SK-N-SH (cell line): ENCODE results near the gene ZFC3H1. TPM values are rescaled to one million over a fixed set of nuclear protein-coding genes. Genes with fewer than 3 reads are reported as not detected.

Source experiments
- CTCF ChIA-PET: fragments of 300-600, 350-600 bp; formaldehyde crosslinking; extraction: SDS; loops from one replicate; lab custom pipeline; 2021; lab: Yijun Ruan, JAX
- POLR2A ChIA-PET: fragments of 350-600 bp; sonication (Branson Sonifier 250); formaldehyde crosslinking; extraction: SDS; loops from one replicate; lab custom pipeline; 2020; ENCODE audit warnings: antibody characterized with exemption, inconsistent platforms; lab: Yijun Ruan, JAX
- DNase-seq: peaks from one replicate; pipeline ENCODE4 v3.0.0; 2012
- H2AFZ ChIP-seq: fragments of 200-600 bp; sonication (generic); 2 replicates; pipeline ENCODE4 v1.8.1; 2016; ENCODE audit warnings: antibody characterized with exemption, mild to moderate bottlenecking, low read depth
- H3F3A ChIP-seq: fragments of 200-600 bp; sonication (generic); replicated peaks from 2 replicates; pipeline ENCODE3; 2016; ENCODE audit warnings: antibody characterized with exemption, mild to moderate bottlenecking; ENCODE audit not compliant: insufficient read depth
- H3K27ac ChIP-seq, 2 experiments: fragments of 200-500 bp in 1 of 2; fragments of 200-600 bp in 1 of 2; sonication (Bioruptor generic) in 1 of 2; sonication (generic), shearing (Covaris generic) in 1 of 2; 2 replicates each; pipeline versions ENCODE4 v1.5.1 to v1.6.1; 2014 to 2016; ENCODE audit warnings: low read depth in 2 of 2, inconsistent platforms in 1 of 2, low read length in 1 of 2, mild to moderate bottlenecking in 1 of 2, mixed read lengths in 1 of 2
- H3K27me3 ChIP-seq: fragments of 200-600 bp; sonication (generic), shearing (Covaris generic); 2 replicates; pipeline ENCODE4 v1.6.1; 2016; ENCODE audit warnings: mixed run types; ENCODE audit not compliant: insufficient read depth
- H3K36me3 ChIP-seq, 2 experiments: fragments of 200-500 bp in 1 of 2; fragments of 200-600 bp in 1 of 2; sonication (Bioruptor generic) in 1 of 2; sonication (generic) in 1 of 2; replicated peaks in 1 of 2; 2 replicates each; pipeline versions ENCODE3 to v1.5.1; 2014 to 2016; ENCODE audit warnings: low read length in 1 of 2, mild to moderate bottlenecking in 1 of 2; ENCODE audit not compliant: insufficient read depth in 2 of 2, control insufficient read depth in 1 of 2
- H3K4me1 ChIP-seq, 2 experiments: fragments of 200-500 bp in 1 of 2; fragments of 200-600 bp in 1 of 2; sonication (Bioruptor generic) in 1 of 2; sonication (generic), shearing (Covaris generic) in 1 of 2; 2 replicates each; pipeline versions ENCODE4 v1.5.1 to v1.6.1; 2014 to 2016; ENCODE audit warnings: low read depth in 1 of 2, low read length in 1 of 2, mixed run types in 1 of 2; ENCODE audit not compliant: insufficient read depth in 2 of 2, control insufficient read depth in 1 of 2
- H3K4me2 ChIP-seq: fragments of 200-600 bp; sonication (generic), shearing (Covaris generic); 2 replicates; pipeline ENCODE4 v1.6.1; 2017; ENCODE audit warnings: mixed run types
- H3K4me3 ChIP-seq, 2 experiments: fragments of 200-500 bp in 1 of 2; fragments of 200-600 bp in 1 of 2; sonication (Bioruptor generic) in 1 of 2; sonication (generic), shearing (Covaris generic) in 1 of 2; 2 replicates each; pipeline versions ENCODE4 v1.5.1 to v1.8.1; 2014 to 2016; ENCODE audit warnings: low read depth in 2 of 2, inconsistent platforms in 1 of 2, low read length in 1 of 2, mild to moderate bottlenecking in 1 of 2, mixed read lengths in 1 of 2, moderate library complexity in 1 of 2
- H3K79me2 ChIP-seq: fragments of 200-600 bp; sonication (generic); 2 replicates; pipeline ENCODE4 v1.8.1; 2017; ENCODE audit warnings: mild to moderate bottlenecking; ENCODE audit not compliant: insufficient read depth
- H3K9ac ChIP-seq: fragments of 200-600 bp; sonication (generic); 2 replicates; pipeline ENCODE4 v1.6.1; 2017; ENCODE audit warnings: mixed run types
- H3K9me2 ChIP-seq: fragments of 200-600 bp; sonication (generic); 2 replicates; pipeline ENCODE4 v1.6.1; 2017; ENCODE audit warnings: mixed run types
- H3K9me3 ChIP-seq: fragments of 200-600 bp; sonication (generic); 2 replicates; pipeline ENCODE4 v1.6.1; 2017; ENCODE audit warnings: mixed run types, mild to moderate bottlenecking, moderate library complexity
- H4K20me1 ChIP-seq: fragments of 200-600 bp; sonication (generic); 2 replicates; pipeline ENCODE4 v1.6.1; 2017; ENCODE audit warnings: mild to moderate bottlenecking, mixed run types; ENCODE audit not compliant: insufficient read depth
- CHD2 ChIP-seq: fragments of 150-350 bp; IDR thresholded peaks from 2 replicates; pipeline ENCODE4 v1.6.1; 2018; ENCODE audit warnings: low read length; ENCODE audit not compliant: partially characterized antibody
- EZH2phosphoT487 ChIP-seq: fragments of 200-600 bp; sonication (generic); IDR thresholded peaks from 2 replicates; pipeline ENCODE4 v1.6.1; 2017; ENCODE audit warnings: low read depth, mixed run types, mild to moderate bottlenecking, antibody characterized with exemption, moderate library complexity, borderline replicate concordance
- FOXM1 ChIP-seq: IDR thresholded peaks from 2 replicates; pipeline ENCODE4 v1.4.0; 2012; ENCODE audit warnings: low read depth, mild to moderate bottlenecking
- GATA2 ChIP-seq: sonication (generic); formaldehyde crosslinking; IDR thresholded peaks from 2 replicates; pipeline ENCODE4 v1.5.0; 2020; ENCODE audit warnings: mild to moderate bottlenecking, missing genetic modification reagents
- NFIC ChIP-seq: IDR thresholded peaks from 2 replicates; pipeline ENCODE4 v1.4.0; 2012; ENCODE audit warnings: borderline replicate concordance
- RAD21 ChIP-seq: IDR thresholded peaks from 2 replicates; pipeline ENCODE4 v1.6.1; 2012; ENCODE audit warnings: mild to moderate bottlenecking, low read length
- RXRA ChIP-seq: IDR thresholded peaks from 2 replicates; pipeline ENCODE4 v1.4.0; 2012; ENCODE audit warnings: low read depth, mild to moderate bottlenecking, borderline replicate concordance
- WGBS: methylation state at CpG from one replicate; pipeline ENCODE4 v1.1.6; 2017; ENCODE audit warnings: low lambda C conversion rate; 5-methylcytosine and 5-hydroxymethylcytosine counted together
- polyA plus RNA-seq, 3 experiments: library from polyadenylated mRNA; depleted of rRNA; stranded (reverse); fragments of >200 nt; gene quantifications; 2 replicates each; pipeline ENCODE4 v1.2.3, GENCODE V29; 2012
- TF ChIP-seq, protein P1 (sequence below): fragments of 200-600 bp; sonication (generic); IDR thresholded peaks from 2 replicates; pipeline ENCODE4 v1.6.1; 2017; ENCODE audit warnings: antibody characterized with exemption, mild to moderate bottlenecking, moderate library complexity
- TF ChIP-seq, protein P2 (sequence below): IDR thresholded peaks from 2 replicates; pipeline ENCODE4 v1.4.0; 2012; ENCODE audit warnings: low read depth
- TF ChIP-seq, protein P3 (sequence below): IDR thresholded peaks from 2 replicates; pipeline ENCODE4 v1.6.1; 2012; ENCODE audit warnings: mild to moderate bottlenecking, low read depth, low read length, moderate library complexity
- TF ChIP-seq, protein P4 (sequence below): IDR thresholded peaks from 2 replicates; pipeline ENCODE4; 2012
- TF ChIP-seq, protein P5 (sequence below): fragments of 150-350 bp; IDR thresholded peaks from 2 replicates; pipeline ENCODE4 v1.6.1; 2017; ENCODE audit warnings: antibody characterized with exemption, low read length, low read depth, borderline replicate concordance
- TF ChIP-seq, protein P6 (sequence below): IDR thresholded peaks from 2 replicates; pipeline ENCODE4 v1.4.0; 2012; ENCODE audit warnings: low read depth, borderline replicate concordance

Gene ZFC3H1
- polyA plus RNA-seq, 1 of the 3 experiments (the other 2 are of a cell fraction) = 19.1 TPM

DNA sequence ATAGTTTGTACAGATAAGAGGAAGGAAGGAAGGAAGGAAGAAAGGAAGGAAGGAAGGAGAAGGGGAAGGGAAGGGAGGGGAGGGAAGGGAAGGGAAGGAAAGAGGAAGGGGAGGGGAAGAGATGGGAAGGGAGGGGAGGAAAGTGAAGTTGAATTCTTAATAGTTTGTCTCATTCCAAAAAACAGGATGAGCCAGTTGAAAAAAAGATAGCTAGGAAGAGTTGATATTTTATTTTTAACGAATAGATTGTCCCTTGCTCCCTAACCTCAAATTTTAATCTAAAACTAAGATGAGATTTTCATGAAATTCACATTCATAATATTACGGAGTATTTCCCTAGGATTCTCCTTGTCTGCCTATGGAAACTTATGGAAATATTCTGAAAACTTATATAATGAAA lies 80.7 kb downstream of the ZFC3H1 start:
- Histone ChIP-seq H3K27me3 (no peaks in the 10 kb centered on the region), H2AFZ (no peak overlapping the region), H3K4me1 (peaks cover 0 to 11% of the 10 kb centered on the region in 2 experiments; a peak in 2 of 4 replicates), H3F3A (no peaks in the 10 kb centered on the region), H3K79me2 (no peaks in the 10 kb centered on the region), H3K4me2 (no peak overlapping the region), H3K9ac (no peak overlapping the region), H3K4me3 (no peak overlapping the region), H4K20me1 (no peaks in the 10 kb centered on the region), H3K9me2 (no peaks in the 10 kb centered on the region), H3K9me3 (no peaks in the 10 kb centered on the region), H3K36me3 (no peaks in the 10 kb centered on the region), H3K27ac (no peak overlapping the region)
- POLR2A ChIA-PET = interaction anchor here (1.2 kb wide), 1 partner anchor 46 kb away, joined by 3 read pairs; no protein-coding TSS in a partner anchor
- WGBS = 73% methylated on average over 2 of the region's 2 CpGs
- TF ChIP-seq NFIC (no peak), EZH2phosphoT487 (no peak), FOXM1 (no peak)
- TF ChIP-seq, protein P1, sequence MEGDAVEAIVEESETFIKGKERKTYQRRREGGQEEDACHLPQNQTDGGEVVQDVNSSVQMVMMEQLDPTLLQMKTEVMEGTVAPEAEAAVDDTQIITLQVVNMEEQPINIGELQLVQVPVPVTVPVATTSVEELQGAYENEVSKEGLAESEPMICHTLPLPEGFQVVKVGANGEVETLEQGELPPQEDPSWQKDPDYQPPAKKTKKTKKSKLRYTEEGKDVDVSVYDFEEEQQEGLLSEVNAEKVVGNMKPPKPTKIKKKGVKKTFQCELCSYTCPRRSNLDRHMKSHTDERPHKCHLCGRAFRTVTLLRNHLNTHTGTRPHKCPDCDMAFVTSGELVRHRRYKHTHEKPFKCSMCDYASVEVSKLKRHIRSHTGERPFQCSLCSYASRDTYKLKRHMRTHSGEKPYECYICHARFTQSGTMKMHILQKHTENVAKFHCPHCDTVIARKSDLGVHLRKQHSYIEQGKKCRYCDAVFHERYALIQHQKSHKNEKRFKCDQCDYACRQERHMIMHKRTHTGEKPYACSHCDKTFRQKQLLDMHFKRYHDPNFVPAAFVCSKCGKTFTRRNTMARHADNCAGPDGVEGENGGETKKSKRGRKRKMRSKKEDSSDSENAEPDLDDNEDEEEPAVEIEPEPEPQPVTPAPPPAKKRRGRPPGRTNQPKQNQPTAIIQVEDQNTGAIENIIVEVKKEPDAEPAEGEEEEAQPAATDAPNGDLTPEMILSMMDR = no peak
- no peak for DNase-seq
- CTCF ChIA-PET = interaction anchor here (1.5 kb wide), 1 partner anchor 164 kb away, joined by 4 read pairs; no protein-coding TSS in a partner anchor

DNA sequence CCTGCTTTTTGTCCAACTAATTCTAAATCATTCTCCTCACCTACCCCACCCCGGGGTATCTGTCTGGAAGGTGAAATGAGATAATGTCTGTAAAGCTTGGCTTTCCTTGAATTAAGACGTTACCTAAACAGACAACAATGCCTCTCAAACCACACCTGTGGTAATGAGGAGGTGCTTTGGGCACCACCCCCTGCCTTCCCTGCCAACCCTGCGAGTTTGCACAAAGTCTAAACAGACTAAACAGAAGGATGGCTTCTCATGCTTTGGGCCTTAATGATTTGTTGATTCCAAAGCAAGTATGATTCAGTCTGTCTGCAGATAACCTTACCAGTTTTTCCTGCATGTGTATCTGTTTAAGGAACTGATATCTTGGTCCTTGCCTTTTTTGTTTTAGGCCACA lies 82.4 kb downstream of the ZFC3H1 start:
- 77% methylated on average over 3 of the region's 3 CpGs for WGBS
- TF ChIP-seq, protein P2, sequence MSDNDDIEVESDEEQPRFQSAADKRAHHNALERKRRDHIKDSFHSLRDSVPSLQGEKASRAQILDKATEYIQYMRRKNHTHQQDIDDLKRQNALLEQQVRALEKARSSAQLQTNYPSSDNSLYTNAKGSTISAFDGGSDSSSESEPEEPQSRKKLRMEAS = no peak
- TF ChIP-seq, protein P3, sequence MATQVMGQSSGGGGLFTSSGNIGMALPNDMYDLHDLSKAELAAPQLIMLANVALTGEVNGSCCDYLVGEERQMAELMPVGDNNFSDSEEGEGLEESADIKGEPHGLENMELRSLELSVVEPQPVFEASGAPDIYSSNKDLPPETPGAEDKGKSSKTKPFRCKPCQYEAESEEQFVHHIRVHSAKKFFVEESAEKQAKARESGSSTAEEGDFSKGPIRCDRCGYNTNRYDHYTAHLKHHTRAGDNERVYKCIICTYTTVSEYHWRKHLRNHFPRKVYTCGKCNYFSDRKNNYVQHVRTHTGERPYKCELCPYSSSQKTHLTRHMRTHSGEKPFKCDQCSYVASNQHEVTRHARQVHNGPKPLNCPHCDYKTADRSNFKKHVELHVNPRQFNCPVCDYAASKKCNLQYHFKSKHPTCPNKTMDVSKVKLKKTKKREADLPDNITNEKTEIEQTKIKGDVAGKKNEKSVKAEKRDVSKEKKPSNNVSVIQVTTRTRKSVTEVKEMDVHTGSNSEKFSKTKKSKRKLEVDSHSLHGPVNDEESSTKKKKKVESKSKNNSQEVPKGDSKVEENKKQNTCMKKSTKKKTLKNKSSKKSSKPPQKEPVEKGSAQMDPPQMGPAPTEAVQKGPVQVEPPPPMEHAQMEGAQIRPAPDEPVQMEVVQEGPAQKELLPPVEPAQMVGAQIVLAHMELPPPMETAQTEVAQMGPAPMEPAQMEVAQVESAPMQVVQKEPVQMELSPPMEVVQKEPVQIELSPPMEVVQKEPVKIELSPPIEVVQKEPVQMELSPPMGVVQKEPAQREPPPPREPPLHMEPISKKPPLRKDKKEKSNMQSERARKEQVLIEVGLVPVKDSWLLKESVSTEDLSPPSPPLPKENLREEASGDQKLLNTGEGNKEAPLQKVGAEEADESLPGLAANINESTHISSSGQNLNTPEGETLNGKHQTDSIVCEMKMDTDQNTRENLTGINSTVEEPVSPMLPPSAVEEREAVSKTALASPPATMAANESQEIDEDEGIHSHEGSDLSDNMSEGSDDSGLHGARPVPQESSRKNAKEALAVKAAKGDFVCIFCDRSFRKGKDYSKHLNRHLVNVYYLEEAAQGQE = no peak
- TF ChIP-seq, protein P4, sequence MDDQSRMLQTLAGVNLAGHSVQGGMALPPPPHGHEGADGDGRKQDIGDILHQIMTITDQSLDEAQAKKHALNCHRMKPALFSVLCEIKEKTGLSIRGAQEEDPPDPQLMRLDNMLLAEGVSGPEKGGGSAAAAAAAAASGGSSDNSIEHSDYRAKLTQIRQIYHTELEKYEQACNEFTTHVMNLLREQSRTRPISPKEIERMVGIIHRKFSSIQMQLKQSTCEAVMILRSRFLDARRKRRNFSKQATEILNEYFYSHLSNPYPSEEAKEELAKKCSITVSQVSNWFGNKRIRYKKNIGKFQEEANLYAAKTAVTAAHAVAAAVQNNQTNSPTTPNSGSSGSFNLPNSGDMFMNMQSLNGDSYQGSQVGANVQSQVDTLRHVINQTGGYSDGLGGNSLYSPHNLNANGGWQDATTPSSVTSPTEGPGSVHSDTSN = no peak
- no peak for TF ChIP-seq RAD21
- no peak for TF ChIP-seq RXRA
- TF ChIP-seq CHD2 = no peak
- TF ChIP-seq, protein P5, sequence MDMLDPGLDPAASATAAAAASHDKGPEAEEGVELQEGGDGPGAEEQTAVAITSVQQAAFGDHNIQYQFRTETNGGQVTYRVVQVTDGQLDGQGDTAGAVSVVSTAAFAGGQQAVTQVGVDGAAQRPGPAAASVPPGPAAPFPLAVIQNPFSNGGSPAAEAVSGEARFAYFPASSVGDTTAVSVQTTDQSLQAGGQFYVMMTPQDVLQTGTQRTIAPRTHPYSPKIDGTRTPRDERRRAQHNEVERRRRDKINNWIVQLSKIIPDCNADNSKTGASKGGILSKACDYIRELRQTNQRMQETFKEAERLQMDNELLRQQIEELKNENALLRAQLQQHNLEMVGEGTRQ = no peak
- TF ChIP-seq, protein P6, sequence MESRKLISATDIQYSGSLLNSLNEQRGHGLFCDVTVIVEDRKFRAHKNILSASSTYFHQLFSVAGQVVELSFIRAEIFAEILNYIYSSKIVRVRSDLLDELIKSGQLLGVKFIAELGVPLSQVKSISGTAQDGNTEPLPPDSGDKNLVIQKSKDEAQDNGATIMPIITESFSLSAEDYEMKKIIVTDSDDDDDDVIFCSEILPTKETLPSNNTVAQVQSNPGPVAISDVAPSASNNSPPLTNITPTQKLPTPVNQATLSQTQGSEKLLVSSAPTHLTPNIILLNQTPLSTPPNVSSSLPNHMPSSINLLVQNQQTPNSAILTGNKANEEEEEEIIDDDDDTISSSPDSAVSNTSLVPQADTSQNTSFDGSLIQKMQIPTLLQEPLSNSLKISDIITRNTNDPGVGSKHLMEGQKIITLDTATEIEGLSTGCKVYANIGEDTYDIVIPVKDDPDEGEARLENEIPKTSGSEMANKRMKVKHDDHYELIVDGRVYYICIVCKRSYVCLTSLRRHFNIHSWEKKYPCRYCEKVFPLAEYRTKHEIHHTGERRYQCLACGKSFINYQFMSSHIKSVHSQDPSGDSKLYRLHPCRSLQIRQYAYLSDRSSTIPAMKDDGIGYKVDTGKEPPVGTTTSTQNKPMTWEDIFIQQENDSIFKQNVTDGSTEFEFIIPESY = no peak
- TF ChIP-seq EZH2phosphoT487 = no peak
- no peak for TF ChIP-seq GATA2 (CRISPR knock-in tag)
- TF ChIP-seq, protein P1 = no peak

More for the DNA sequence above, 82.4 kb downstream of the ZFC3H1 start:
- H3K4me3 ChIP-seq = no peak overlapping the region
- H3K4me1 ChIP-seq = peaks cover 0 to 21% of the 10 kb centered on the region in 2 experiments; a peak in 2 of 4 replicates
- ChIA-PET CTCF (interaction anchor here (0.8 to 0.9 kb wide), 2 partner anchors 55 to 852 kb away, joined by 3 read pairs; no protein-coding TSS in a partner anchor), POLR2A (no interaction called here)
- H2AFZ ChIP-seq = no peak overlapping the region
- no peaks in the 10 kb centered on the region for H3K36me3 ChIP-seq
- no peaks in the 10 kb centered on the region for H3K9me2 ChIP-seq
- no peaks in the 10 kb centered on the region for H3K27me3 ChIP-seq
- no peak for DNase-seq
- no peak overlapping the region for H3K4me2 ChIP-seq
- no peaks in the 10 kb centered on the region for H4K20me1 ChIP-seq
- H3F3A ChIP-seq = no peaks in the 10 kb centered on the region
- H3K9ac ChIP-seq = no peak overlapping the region
- no peak overlapping the region for H3K27ac ChIP-seq
- H3K9me3 ChIP-seq = no peaks in the 10 kb centered on the region
- H3K79me2 ChIP-seq = no peaks in the 10 kb centered on the region
